Measurements from ENCODE around the gene SLC38A11.

The SLC38A11 gene

DNA sequence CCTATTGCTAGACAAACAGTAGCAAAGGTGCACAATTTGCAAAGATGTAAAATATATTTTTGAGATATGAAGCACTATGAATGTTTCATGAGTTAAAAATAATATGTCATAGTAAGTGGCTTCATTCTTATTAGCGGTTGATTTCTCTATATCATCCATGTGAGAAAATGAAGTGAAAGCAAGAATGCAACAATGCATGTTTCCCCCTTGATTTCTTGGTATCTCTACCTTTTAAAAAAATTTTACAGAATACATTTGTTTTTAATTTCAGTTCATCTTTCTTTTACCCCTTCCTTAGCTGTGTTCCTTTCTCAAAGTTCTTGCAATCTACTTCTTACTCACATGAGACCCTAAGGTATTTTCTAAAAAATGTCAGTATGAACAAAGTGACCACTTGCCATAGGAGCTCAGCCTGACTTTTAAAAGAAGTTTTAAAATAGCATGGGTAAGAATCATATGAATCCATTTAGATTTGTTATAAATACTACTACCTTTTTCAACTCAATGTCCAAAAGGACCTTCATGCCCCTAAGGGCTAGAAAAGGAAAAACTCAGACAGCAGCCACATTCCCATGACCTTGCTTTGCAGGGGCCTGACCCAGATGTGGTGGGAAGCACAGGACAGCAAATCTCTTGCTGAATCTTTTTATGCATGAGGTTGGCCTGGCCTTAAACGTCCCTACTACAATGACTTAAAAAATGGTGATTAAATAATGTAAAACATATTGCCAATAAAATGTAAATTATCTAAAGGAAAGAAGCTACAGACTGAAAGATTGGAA lies 14.8 kb upstream of the SLC38A11 start:
- DNase-seq = no peak

DNA sequence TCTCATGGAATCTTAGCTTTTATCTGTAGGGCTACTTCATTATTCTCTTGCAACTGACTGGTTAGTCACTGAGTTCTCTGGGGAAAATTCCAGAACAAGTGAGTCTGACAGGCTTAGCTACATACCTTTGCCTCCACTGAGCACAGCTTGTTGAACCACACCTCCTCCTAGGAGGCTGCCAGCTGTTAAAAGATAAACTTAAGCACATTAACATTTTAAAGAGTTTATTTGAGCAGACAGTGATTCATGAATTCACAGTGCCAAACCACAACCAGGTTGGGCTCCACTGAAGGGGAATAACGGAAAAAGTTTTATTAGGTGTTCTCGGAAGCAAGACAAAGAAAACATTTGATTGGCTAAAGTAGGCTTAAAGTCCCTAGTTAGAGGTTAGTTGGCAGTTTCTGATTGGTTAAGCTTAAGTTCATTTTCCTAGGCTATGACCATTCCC lies 12.5 kb upstream of the SLC38A11 start:
- DNase-seq = no peak

GRCh38 chr2:164967361-164967760 lies 12.0 kb upstream of the SLC38A11 start:
- no peak for DNase-seq

DNA sequence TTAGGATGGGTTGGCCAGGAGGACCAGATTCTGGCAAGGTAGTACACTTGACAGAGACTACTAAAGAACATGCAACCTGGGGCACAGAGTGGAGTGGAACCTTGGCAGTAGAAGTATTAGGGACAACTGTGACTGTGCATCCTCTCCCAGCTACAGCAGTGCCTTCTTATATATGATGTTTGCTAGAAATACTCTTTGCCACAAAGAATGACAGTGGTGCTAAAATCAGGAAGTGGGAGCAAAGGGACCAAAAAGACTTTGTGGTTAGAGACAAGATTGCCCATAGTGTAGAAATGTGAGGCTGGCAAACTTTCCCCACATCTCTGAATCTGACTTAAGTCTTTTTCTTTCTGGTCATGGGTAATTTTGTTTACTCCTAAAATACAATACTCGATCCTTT lies 9.4 kb upstream of the SLC38A11 start:
- no peak for DNase-seq

GRCh38 chr2:164960159-164960558 lies 4.8 kb upstream of the SLC38A11 start:
- DNase-seq = no peak

- DNase-seq = no peak
Observed at GRCh38 chr2:164954186-164954585, 1.1 kb downstream of the SLC38A11 start.

DNA sequence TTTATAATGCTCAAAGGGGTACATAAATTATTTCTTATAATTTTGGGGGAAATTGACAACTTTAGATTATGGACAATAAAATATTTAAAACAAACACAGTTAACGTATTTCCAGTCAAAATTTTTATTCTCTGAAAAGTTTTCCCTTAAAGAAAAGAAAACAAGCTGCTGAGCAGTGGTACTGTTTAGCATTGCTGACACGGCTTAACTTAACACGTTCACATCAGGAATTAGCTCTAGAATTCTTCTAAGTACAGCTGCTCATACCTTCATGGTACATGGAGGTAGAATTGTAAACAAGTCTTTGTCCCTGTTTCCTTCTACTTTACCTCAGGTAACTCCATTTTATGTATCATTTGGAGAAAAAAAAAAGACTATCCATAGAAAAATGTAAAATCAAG lies 2.0 kb downstream of the SLC38A11 start:
- DNase-seq = no peak

GRCh38 chr2:164952057-164952702 lies 3.1 kb downstream of the SLC38A11 start:
- no peak for DNase-seq

- DNase-seq = no peak
Observed at GRCh38 chr2:164948540-164948939, 6.8 kb downstream of the SLC38A11 start.

- no peak for DNase-seq
Observed at GRCh38 chr2:164947281-164947680, 8.0 kb downstream of the SLC38A11 start.

GRCh38 chr2:164943289-164943688 lies 12.0 kb downstream of the SLC38A11 start:
- no peak for DNase-seq

DNA sequence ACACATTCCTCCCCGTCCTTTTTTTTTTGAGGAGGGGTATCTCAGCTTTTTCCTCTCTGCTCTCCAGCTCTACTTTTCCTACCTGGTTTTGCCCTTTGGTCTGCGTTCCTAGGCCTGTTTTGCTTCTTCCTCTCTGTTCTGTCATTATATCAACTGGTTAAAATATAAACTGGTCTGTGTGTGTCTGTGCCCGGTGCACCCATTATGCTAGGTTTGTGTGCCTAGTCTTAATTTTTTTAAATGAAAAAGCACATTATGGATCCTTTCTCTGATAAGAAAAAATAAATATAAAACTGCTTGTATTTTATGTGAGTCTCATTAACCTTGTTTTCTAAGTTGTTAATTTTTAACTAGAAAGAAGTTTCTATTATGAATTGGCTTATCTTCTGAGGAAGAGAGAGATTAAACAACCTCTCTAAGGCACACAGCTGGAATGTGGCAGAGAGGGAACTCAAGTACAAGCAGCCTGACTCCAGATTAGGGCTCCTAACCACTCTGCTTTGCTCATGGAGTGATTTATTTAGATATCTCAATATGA lies 17.4 kb downstream of the SLC38A11 start:
- DNase-seq = no peak

DNA sequence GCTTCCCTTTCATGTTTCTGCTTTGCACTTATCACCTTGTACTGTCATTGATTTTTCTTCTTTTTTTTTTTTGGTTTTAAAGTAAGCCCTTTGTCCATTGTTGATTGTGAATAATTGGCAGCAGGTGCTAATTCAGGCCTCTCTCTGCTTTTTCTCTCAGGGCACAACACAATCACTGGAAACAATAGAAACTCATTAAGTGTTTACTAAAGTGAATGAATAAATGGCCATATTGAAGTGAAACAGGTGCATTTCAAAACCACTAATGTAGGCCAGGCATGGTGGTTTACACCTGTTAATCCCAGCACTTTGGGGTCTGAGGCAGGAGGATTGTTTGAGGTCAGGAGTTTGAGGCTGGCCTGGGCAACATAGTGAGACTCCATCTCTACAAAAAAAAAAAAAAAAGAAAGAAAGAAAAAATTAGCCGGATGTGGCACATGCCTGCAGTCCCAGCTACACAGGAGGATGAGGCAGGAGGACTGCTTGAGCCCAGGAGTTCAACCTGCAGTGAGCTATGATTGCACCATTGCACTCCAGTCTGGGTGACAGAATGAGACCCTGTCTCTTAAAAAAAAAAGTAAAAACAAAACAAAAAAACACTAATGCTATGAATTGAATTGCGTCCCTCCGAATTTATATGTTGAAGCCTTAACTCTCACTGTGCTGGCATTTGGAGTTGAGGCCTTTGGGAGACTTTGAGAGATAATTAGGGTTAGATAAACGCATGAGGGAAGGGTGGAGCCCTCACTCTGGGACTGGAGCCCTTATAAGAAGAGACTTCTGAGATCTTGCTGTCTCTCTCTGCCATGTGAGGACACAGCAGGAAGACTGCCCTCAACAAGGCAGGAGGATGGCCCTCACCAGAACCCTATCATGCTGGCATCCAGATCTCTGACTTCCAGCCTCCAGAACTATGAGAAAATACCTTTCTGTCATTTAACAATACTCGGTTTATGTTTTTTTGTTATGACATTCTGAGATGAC lies 19.9 kb downstream of the SLC38A11 start:
- no peak for DNase-seq

GRCh38 chr2:164934401-164935117 lies 20.8 kb downstream of the SLC38A11 start:
- no peak for DNase-seq

DNA sequence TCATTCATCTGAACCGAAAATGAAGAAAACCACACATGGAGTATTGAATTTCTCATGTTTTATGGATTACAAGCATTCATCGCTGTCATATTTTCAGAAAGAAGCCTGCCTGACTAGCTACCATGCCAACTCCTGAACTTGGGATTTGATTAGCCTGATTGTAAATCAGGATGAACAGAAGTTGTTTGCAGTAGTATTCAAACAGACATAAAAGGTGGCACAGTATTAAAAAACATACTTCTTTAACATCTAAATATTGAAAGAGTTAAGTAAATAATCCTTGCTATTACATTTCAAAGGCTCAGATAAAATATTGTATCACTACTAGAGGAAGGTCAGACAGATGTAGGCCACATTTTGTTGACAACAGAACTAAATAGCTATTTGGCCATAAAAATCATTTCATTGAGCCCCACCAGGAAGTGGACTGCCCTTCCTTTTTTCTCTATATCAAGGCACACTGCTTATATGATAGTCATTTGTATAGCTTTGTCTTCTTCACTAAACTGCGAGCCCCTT lies 21.6 kb downstream of the SLC38A11 start:
- DNase-seq = no peak

DNA sequence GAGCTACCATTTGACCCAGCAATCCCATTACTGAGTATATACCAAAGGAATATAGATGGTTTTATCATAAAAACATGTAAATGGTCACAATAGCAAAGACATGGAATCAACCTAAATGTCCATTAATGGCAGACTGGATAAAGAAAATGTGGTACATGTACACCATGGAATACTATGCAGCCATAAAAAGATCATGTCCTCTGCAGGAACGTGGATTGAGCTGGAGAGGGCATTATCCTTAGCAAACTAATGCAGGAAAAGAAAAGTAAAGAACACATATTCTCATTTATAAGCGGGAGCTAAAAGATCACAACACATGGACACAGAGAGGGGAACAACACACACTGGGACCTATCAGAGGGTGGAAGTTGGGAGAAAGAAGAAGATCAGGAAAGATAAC lies 22.9 kb downstream of the SLC38A11 start:
- DNase-seq = no peak

DNA sequence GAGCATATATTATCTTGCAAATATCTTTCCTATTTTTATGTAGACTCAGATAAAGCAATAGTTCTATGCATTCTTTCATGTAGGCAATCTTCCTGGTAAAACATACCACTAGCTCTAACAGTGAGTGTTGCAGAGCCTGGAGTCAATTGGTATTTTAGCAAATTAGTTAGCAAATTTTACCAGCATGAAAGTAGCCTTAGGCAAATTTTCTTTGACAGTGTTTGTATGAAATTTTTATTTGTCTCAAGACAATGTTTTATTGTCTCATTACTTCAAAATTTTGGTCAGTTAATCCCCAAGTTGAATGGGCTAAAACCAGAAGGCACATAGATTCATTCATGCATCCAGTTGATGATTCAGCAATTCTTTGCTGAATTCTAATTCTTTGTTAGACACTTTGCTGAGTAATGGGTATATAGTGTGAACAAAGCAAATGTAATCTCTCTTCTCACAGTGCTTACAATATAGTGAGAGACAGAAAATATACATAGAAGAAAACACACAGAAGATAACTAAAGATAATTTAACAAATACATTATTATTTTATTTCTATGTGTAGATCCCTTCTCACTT lies 27.1 kb downstream of the SLC38A11 start:
- no peak for DNase-seq

DNA sequence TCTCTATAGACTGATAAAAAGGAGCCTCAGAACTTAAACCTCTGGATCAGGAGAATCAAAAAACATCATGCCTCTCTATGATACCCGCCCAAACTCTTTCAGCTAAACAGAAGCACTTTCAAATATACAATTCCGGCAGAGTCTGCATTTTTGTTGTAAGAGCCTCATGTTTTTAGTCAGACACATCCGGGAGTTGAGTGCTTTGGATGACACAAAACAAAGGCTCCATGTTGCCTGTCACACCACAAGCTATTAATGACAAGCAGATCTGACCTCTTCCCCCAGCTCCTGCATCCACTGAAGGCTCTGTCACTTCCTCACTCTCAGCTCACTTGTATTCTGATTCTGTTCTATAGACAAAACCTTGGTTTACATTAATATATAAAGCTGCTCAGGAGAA lies 33.2 kb downstream of the SLC38A11 start:
- DNase-seq = no peak

GRCh38 chr2:164920430-164920829 lies 34.9 kb downstream of the SLC38A11 start:
- DNase-seq = no peak

DNA sequence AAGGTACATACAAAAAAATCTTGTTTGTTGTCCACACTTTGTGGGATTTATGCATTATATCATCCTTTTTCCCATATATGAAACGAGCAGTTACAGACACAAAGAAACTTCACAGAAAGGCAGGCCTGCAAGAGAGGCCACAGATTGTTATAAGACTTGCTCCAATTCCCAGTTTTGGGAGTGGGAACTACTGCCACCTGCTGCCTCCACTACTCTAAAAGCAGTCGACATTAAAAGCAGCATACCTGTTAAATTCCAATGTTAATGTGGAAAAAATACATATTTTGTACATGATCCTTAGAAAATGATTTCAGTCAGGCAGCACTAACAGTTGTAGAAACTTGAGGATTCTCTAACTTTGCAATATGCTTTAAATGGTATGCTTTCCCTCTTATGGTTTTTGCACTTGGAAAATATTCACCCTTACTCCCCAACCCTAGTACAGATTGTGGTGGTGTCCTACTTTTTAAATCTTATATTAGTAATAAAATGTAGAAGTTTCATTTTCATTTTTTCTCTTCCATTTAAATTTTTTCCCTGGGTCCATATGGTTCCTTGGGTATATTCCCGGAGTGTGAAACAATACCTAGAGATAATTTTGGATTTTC lies 37.9 kb downstream of the SLC38A11 start:
- DNase-seq = no peak

- DNase-seq = no peak
Observed at GRCh38 chr2:164915566-164915965, 39.8 kb downstream of the SLC38A11 start.
